Stomach (tissue), 4 donors: ENCODE results near the gene DPYD.

Source experiments
- POLR2A ChIP-seq, 4 donors: fragments of 450-650 bp; IDR thresholded peaks; one replicate each; pipeline ENCODE4 v1.6.1; 2016; ENCODE audit warnings: antibody characterized with exemption in 4 of 4, control low read depth in 2 of 4, mild to moderate bottlenecking in 1 of 4, moderate library complexity in 1 of 4
- TF ChIP-seq, protein P1 (sequence below), 7 experiments: fragments of 450-650 bp in 4 of 7; fragments of 200-600 bp in 3 of 7; sonication (generic) in 3 of 7; IDR thresholded peaks; one replicate each; pipeline ENCODE4 v1.5.1; 2016 to 2019; ENCODE audit warnings: antibody characterized with exemption in 7 of 7, control low read depth in 2 of 7, mild to moderate bottlenecking in 1 of 7

DNA sequence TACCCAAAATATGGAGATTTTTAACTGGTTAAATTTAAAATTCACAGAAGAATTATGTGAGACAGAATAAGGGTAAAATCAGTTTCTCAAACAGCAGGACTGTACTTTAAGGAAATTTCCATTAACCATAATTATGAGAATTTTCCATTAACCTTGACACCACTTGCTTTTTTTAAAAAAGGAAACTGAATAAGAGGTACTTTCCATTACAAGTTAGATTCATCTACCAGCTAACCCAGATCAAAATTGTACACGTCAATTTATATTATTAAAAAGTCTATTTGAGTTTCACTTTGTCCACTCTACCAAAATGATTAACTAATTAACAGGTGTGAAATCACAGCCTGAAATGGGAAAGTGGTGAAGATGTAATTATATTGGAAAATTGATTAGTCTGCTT is 414.5 kb downstream of the DPYD start:
- TF ChIP-seq, protein P1, sequence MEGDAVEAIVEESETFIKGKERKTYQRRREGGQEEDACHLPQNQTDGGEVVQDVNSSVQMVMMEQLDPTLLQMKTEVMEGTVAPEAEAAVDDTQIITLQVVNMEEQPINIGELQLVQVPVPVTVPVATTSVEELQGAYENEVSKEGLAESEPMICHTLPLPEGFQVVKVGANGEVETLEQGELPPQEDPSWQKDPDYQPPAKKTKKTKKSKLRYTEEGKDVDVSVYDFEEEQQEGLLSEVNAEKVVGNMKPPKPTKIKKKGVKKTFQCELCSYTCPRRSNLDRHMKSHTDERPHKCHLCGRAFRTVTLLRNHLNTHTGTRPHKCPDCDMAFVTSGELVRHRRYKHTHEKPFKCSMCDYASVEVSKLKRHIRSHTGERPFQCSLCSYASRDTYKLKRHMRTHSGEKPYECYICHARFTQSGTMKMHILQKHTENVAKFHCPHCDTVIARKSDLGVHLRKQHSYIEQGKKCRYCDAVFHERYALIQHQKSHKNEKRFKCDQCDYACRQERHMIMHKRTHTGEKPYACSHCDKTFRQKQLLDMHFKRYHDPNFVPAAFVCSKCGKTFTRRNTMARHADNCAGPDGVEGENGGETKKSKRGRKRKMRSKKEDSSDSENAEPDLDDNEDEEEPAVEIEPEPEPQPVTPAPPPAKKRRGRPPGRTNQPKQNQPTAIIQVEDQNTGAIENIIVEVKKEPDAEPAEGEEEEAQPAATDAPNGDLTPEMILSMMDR (IDR thresholded peaks at IDR 0.05), result no peak
- TF ChIP-seq POLR2A (IDR thresholded peaks at IDR 0.05), result no peak
